Fibroblast of gingiva (primary cell): Measurements from ENCODE around the gene ARID3B.
"Not testable (repeated sequence)": the region's sequence is repeated elsewhere in the genome, so short reads cannot be mapped to it uniquely, and the experiment has no call there.

ENCODE experiments used
- DNase-seq: peaks from one replicate; pipeline ENCODE4 v3.0.0-alpha.2; 2011; ENCODE audit warnings: low read depth

The ARID3B gene

DNA sequence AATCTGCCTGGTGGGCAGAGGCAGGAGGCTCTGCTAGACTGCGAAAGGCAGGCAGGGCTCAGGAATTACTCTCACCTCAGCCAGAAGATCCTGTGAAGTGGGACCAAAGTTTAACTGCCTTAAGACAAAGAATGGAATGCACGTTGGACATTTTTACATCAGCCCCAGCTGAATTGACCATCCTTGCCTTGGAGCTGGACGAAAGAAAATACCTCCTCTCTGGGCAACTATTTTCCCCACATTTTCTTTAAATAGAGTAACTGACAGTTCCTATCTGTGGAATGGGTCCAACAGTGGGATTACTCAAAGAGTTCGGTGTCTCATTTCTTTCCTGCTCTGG is 28.7 kb downstream of the ARID3B start:
- DNase-seq: no peak

DNA sequence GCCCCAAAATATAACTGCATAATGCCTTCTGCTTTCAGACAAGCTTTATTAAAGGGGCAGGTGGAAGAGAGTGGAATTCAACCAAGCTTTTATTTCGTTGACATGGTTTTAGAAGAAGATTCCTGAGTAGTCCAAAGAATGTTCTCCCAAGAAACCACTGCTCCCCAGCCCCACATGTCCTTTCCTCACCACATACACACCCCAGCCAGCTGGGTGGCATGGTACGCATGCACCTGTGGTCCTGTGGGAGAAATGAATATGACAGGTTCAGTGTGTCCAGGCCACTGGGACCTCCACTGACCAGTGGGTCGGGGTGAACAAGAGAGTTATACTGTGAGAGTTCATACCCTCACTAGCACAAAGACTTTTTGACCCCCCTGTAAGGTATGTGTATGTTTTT is 30.2 kb downstream of the ARID3B start:
- DNase-seq: no peak

- no peak for DNase-seq
These were observed 33.0 kb downstream of the ARID3B start for GRCh38 chr15:74573987-74574386.

- DNase-seq: no peak
These were observed 37.5 kb downstream of the ARID3B start for GRCh38 chr15:74578496-74578994.

GRCh38 chr15:74579001-74579400 is 38.0 kb downstream of the ARID3B start:
- DNase-seq: no peak

DNA sequence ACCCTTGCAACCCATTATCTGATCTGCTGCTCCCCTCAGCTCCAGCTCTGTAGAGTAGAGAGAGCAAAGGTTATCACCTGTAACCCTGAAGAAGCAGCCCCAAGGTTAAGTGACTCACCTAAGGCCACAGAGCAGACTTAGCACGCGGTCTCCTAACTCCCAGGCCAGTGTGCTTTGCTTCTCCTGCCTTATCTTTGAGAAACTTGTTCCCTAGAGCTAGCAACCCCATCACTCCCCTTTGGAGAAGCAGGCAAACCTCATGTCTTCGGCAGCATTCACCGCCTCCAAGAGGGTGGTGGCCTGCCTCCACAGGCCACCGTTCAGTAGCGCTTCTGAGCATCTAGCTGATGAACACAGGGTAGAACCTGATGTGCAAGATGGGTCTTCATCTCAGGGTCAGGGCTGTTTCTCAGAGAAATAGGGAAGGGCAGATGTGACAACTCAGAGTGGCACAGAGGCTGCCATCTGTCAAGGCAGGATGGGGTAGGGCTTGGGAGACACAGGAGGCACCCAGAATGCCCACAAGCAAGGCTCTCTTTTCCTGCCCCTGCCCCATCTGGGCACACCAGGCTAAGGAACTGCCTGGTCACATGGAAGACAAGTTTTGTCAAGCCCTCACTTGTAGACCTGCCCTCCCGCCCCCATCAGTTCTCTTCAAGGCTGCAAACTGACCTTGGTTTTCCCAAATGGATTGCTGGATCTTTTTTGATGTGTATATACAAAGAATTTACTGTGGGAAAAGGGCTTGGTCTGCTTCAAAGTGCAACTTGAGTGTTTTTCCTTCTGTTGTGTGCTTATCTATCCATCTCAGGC is 39.7 kb downstream of the ARID3B start:
- DNase-seq: no peak

GRCh38 chr15:74584204-74584603 is 43.2 kb downstream of the ARID3B start:
- no peak for DNase-seq

DNA sequence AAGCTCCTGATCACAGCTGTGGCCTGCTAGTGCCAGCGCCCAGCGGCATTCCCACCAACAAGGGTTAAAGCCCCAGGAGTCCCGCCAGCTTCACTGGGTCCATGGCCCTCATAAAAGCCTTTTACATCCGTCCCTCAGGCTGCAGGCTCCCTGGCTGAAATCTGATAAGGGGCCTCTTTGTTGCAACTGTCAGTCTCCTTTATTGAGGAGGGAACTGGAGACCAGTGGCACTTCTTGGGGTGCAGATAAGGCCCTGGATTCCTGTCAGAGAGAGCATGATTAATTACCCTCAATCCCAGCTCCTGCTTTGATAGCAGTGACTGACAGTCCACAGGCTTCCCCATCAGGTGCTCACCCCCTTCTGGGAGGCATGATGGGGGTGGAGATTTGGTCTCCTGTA is 43.8 kb downstream of the ARID3B start:
- no peak for DNase-seq

DNA sequence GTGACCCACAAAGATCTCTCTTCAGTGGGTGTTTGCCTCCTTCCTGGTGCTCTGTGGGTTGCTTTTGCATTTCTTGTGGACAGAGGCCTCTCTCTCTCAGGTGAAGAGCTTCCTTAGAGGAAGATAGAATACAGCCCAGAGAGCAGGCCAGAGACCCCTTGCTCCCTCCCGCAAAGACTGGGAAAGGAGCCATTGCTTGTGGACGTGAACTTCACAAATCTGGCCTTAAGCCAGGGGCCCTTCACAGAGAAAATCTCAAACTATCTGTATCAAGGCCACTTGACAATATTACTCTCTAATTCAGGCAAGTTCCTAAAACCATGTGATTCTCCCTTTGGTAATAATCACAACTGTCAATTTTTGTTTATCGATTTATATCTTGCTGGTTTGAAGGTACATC is 44.2 kb downstream of the ARID3B start:
- DNase-seq: no peak

DNA sequence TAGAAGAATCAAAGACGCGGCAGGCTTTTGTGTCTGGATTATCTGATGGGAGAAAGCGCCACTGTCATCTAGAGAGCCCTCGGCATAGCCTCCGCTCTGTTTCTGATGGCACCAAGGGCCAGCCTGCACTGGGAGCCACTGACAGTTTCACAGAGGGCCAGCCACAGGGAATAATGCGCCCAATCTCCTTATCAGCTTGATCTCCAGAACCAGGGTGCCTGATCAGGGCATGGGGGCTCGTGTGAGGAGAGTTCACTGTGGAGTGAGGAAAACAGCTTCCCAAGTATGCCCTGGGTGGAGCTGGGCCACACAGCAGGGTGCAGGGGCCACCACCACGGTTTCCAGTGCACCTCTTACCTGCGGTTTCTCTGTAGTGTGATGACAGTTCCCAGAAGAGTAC is 44.8 kb downstream of the ARID3B start:
- no peak for DNase-seq

DNA sequence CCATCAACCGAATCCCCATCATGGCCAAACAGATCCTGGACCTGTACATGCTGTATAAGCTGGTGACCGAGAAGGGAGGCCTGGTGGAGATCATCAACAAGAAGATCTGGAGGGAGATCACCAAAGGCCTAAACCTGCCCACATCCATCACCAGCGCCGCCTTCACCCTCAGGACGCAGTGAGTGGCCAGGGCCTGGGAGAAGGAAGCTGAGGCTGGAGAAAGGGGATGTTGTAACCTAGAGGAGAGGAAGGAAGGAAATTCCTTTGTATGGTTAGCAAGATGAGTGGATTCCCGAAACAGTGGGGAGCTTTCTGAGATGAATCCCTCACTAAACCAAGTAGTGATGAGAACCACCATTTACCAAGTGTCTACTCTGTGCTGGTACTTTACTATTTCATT is 48.8 kb downstream of the ARID3B start:
- DNase-seq: no peak

- DNase-seq: no peak
These were observed 51.2 kb downstream of the ARID3B start for GRCh38 chr15:74592222-74592621.

- no peak for DNase-seq
These were observed 52.1 kb downstream of the ARID3B start for GRCh38 chr15:74593122-74593521.

DNA sequence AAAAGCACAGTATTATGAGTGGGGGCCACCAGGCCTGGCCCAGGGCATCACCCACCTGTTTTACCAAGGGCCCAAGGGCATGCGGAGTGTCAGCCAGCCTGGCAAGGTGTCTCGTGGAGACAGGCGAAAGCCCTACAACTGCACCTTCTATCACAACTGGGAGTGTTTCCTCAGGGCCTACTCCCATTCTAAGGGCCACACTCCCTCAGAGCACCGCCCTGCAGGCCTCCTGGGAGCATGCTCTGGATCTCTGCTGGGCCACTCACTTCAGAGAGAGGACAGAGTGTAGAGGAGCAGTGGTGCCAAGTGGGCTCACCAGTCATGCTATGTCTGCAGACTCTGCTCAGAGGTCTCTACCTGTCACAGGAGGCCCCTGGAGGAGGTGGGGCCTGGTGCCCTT is 53.4 kb downstream of the ARID3B start:
- DNase-seq: no peak

DNA sequence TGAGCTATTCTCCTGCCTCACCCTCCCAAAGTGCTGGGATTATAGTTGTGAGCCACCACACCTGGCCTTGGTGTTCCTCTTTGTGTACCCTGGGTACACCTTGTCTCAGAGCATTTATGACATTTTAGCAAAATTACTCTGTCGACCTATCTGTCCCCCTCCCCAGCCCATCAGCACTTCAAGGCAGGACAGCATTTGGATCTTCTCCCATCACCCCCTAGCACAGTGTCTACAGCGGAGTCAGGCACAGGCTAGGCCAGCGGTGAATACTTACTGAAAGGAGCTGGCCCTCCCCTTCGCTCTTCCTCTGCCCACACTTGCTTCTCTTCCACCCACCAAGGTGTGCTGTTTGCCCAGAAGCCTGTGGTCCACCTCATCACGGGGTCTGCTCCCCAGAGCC is 54.3 kb downstream of the ARID3B start:
- no peak for DNase-seq

DNA sequence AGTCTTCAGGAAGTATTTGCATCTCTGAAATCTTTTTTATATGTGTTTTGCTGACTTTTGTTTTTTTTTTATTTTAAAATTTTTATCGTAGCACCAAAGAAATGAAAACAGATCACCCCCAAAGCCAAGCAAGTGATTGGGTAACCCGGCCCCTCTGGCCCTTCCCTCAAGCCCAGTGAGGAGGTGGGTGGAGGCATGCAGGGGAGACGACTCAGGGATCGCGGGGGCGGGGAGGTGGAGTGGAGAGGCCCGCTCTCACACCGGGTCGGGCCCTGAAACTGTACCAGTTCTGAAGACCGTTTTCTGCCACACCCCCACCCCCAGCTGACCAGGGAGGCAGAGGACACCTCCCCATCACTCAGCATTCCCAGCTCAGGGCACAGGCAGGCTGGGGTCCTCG is 55.7 kb downstream of the ARID3B start:
- DNase-seq: not testable (repeated sequence)

- not testable (repeated sequence) for DNase-seq
These were observed 56.2 kb downstream of the ARID3B start for GRCh38 chr15:74597146-74597705.

DNA sequence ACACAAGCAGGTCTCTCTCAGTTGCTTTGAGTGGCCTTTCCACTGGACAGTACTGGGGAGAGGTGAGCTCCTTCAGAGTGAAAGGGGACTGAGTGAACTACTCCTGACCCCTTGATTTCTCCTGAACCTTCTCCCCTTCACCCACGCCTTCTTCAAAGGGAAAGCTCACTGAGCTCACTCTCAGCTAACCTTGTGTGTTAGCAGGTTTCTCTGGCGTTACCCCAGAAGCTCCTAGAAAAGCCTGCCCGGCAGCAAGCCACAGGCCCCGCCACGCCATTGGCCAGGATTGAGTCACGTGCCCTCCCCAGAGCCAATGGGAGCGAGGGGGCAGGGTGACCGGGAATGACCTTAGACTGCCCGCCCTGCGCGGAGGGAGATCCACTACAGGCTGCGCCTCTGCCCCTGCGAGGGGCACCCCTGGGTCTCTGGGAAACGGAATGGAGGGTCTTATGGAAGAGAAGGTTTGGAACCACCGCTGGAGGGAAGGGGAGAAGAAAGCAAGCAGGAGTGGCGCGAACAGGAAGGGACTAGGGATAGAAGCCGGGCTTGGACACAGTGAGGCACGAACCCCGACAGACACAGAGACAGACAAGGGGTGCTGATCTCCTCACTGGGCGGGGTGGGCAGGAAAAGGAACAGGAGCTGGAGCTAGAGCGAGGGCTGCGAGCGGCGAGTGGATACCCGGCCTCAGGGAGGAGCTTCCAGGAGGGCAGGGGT is 57.3 kb downstream of the ARID3B start:
- DNase-seq: peak; percentile 81

- no peak for DNase-seq
These were observed 58.1 kb downstream of the ARID3B start for GRCh38 chr15:74599156-74599555.

DNA sequence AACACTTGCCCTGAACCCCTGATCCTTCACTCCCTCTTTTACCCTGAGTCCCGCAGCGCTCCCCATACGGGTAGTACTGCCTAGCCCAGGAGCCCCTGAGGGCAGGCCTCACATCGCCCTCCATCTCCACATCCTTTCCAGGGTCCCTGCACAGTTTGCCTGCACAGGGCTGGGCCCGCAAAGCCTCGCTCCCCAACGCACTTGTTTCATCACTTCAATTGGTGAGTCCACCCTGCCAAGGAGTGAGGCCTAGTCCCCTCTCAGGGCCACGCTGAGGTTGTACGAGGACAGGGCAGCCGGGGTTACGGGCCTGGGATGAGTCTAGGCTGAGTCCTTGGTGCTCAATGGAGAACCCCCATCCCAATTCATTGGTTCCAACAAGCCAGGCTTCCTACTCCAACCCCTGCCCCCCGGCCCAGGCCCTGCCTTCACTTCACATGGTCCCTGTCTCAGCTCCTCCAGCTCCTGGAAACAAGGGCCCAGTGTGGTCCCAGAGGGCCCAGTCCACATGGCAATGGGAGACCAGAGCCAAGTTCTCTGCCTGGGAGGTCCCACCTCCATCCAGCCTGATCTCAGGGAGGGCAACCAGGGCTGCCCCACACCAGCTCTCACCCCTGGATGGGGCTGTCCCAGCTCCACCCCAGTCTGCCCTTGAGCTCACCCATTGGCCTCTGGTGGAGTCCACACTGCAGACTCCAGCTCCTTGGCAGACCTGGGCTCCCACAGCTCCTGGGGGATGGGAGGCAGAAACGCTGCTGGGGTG is 62.2 kb downstream of the ARID3B start:
- no peak for DNase-seq

DNA sequence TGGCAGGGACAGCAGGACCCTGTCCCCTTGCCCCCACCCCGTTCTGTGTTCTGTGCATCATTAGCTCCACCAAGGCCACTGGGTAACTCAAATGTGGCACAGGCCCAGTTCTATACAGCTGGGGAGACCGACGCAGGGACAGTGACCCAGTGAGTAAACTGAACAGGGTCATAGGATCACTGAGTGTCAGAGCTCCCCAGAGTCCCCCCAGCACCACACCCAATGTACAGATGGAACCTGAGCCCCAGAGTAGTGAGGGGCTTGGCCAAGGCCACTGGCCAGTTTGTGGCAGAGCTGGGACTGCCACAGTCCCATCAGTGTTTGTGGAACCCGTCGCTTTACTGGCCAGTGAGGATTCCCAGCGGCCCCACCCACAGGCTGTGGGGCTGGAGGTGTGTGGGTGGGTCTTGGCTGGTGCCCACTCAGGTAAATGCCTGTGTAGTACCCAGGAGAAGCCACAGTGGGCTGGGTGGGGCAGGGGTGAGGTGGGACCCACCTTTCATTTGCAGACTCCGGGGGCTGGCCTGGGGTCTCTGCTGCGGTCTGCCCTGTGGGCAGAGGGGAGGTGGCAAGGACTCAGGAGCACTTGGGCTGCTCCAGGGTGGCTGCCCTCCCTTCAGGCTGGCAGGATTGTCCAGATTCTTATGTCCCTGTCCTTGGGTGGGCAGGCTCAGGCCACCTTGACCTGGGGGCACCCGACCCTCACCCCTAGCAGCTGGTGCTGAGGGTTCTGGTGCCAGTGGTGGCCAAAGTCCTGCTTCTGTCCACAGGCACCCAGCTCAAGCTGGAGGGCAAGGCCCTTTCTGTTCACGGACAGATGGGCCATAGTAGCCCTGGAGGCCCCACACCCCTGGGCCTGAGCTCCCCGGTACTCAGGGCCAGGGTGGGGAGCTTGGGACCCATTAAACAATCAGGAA is 63.0 kb downstream of the ARID3B start:
- DNase-seq: no peak
